MM.1S (cell line): ENCODE results near the gene TCERG1L.
"Not testable (repeated sequence)": the region's sequence is repeated elsewhere in the genome, so short reads cannot be mapped to it uniquely, and the experiment has no call there.

Experiments
- DNase-seq: peaks from one replicate; pipeline ENCODE4 v3.0.0-alpha.2; 2015
- H2AFZ ChIP-seq: fragments of 300-600 bp; sonication (generic); 2 replicates; pipeline ENCODE4 v1.6.0; 2016; ENCODE audit warnings: antibody characterized with exemption, low read length
- H3F3A ChIP-seq: fragments of 300-600 bp; sonication (generic); 2 replicates; pipeline ENCODE4 v1.6.1; 2016; ENCODE audit warnings: mild to moderate bottlenecking, antibody characterized with exemption, low read length, moderate library complexity, mixed read lengths; ENCODE audit not compliant: insufficient read depth
- H3K27ac ChIP-seq: fragments of 300-600 bp; sonication (generic); 2 replicates; pipeline ENCODE4 v1.5.1; 2016; ENCODE audit warnings: mild to moderate bottlenecking, low read length
- H3K27me3 ChIP-seq: fragments of 300-600 bp; sonication (generic); replicated peaks from 2 replicates; pipeline ENCODE4 v1.6.0; 2016; ENCODE audit warnings: low read length; ENCODE audit not compliant: insufficient read depth
- H3K36me3 ChIP-seq: fragments of 300-600 bp; sonication (generic); replicated peaks from 2 replicates; pipeline ENCODE4 v1.6.1; 2016; ENCODE audit warnings: mild to moderate bottlenecking, low read length, mixed read lengths; ENCODE audit not compliant: insufficient read depth
- H3K4me1 ChIP-seq: fragments of 300-600 bp; sonication (generic); 2 replicates; pipeline ENCODE4 v1.6.1; 2016; ENCODE audit warnings: low read length, mixed read lengths
- H3K4me2 ChIP-seq: fragments of 300-600 bp; sonication (generic); 2 replicates; pipeline ENCODE4 v1.6.0; 2016; ENCODE audit warnings: low read depth, low read length
- H3K4me3 ChIP-seq: fragments of 300-600 bp; sonication (generic); 2 replicates; pipeline ENCODE4 v1.5.1; 2016; ENCODE audit warnings: low read length, mixed read lengths
- H3K79me2 ChIP-seq: fragments of 300-600 bp; sonication (generic); 2 replicates; pipeline ENCODE4 v1.6.1; 2016; ENCODE audit warnings: mixed run types, low read length, mixed read lengths
- H3K9ac ChIP-seq: fragments of 300-600 bp; sonication (generic); 2 replicates; pipeline ENCODE4 v1.6.1; 2016; ENCODE audit warnings: low read length, mixed read lengths
- H3K9me2 ChIP-seq: fragments of 300-600 bp; sonication (generic); replicated peaks from 2 replicates; pipeline ENCODE4 v1.6.1; 2016; ENCODE audit warnings: mild to moderate bottlenecking, low read length, mixed read lengths; ENCODE audit not compliant: insufficient read depth
- H3K9me3 ChIP-seq: fragments of 300-600 bp; sonication (generic); replicated peaks from 2 replicates; pipeline ENCODE4 v1.6.1; 2016; ENCODE audit warnings: mild to moderate bottlenecking, low read length, mixed read lengths; ENCODE audit not compliant: insufficient read depth
- H4K20me1 ChIP-seq: fragments of 300-600 bp; sonication (generic); 2 replicates; pipeline ENCODE4 v1.6.1; 2016; ENCODE audit warnings: mild to moderate bottlenecking, low read length, moderate library complexity, mixed read lengths; ENCODE audit not compliant: insufficient read depth
- EZH2 ChIP-seq: fragments of 300-600 bp; sonication (generic); optimal IDR thresholded peaks from 2 replicates; pipeline ENCODE3; 2017; ENCODE audit warnings: low read depth, mild to moderate bottlenecking, antibody characterized with exemption, low read length, mixed read lengths
- EZH2phosphoT487 ChIP-seq: fragments of 300-600 bp; sonication (generic); IDR thresholded peaks from 2 replicates; pipeline ENCODE4 v1.6.1; 2018; ENCODE audit warnings: antibody characterized with exemption, low read length
- TF ChIP-seq, protein P1 (sequence below): fragments of 300-600 bp; sonication (generic); IDR thresholded peaks from 2 replicates; pipeline ENCODE4 v1.5.1; 2016; ENCODE audit warnings: antibody characterized with exemption, low read length, mixed read lengths

Gene TCERG1L

DNA sequence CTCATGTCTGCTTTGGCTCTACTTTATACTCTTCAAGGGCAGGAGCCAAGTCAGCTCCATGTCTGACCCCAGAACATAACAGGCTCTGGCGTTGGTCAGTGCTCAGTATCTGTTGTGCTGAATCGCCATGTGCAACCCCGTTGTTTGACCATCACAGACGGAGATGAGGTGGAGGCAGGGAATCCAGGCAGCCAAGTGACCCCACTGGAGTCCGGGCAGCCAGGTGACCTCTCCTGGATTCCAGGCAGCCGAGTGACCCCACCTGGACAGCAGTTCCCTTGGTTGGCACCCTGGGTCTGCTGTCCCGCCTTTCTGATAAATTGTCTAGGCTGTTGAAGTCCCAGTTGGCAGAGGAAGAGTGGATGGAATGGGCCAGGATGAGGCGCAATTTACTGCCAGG, 232.2 kb downstream of the TCERG1L start:
- no peaks in the 10 kb centered on the region for H3K27me3 ChIP-seq
- no peaks in the 10 kb centered on the region for H3K79me2 ChIP-seq
- no peak overlapping the region for H3K9ac ChIP-seq
- no peaks in the 10 kb centered on the region for H3K4me1 ChIP-seq
- H3K4me2 ChIP-seq: no peak overlapping the region
- no peak overlapping the region for H2AFZ ChIP-seq
- H4K20me1 ChIP-seq: no peaks in the 10 kb centered on the region
- DNase-seq: no peak
- H3K36me3 ChIP-seq: no peaks in the 10 kb centered on the region
- H3K27ac ChIP-seq: no peak overlapping the region
- no peaks in the 10 kb centered on the region for H3K9me3 ChIP-seq
- no peaks in the 10 kb centered on the region for H3F3A ChIP-seq
- no peaks in the 10 kb centered on the region for H3K9me2 ChIP-seq
- no peak overlapping the region for H3K4me3 ChIP-seq
- TF ChIP-seq, protein P1, sequence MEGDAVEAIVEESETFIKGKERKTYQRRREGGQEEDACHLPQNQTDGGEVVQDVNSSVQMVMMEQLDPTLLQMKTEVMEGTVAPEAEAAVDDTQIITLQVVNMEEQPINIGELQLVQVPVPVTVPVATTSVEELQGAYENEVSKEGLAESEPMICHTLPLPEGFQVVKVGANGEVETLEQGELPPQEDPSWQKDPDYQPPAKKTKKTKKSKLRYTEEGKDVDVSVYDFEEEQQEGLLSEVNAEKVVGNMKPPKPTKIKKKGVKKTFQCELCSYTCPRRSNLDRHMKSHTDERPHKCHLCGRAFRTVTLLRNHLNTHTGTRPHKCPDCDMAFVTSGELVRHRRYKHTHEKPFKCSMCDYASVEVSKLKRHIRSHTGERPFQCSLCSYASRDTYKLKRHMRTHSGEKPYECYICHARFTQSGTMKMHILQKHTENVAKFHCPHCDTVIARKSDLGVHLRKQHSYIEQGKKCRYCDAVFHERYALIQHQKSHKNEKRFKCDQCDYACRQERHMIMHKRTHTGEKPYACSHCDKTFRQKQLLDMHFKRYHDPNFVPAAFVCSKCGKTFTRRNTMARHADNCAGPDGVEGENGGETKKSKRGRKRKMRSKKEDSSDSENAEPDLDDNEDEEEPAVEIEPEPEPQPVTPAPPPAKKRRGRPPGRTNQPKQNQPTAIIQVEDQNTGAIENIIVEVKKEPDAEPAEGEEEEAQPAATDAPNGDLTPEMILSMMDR: no peak
- TF ChIP-seq EZH2 (no peak), EZH2phosphoT487 (no peak)

DNA sequence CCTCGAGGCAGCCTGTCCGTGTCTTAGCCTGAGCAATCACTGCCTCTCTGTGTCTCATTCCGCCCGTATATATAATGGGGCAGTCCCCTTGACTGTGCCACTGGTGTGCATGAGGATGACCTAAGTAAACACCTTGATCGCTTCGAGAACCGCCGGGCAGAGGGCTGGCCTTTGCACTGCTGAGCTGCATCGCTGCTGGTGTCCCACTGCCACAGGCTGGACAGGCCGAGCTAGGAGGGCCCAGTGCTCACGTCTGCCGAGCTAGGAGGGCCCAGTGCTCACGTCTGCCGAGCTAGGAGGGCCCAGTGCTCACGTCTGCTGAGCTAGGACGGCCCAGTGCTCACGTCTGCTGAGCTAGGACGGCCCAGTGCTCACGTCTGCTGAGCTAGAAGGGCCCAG, 232.6 kb downstream of the TCERG1L start:
- H3K9ac ChIP-seq, H3K27me3 ChIP-seq, H3K27ac ChIP-seq, H3K9me2 ChIP-seq, H3K4me2 ChIP-seq, H3K4me1 ChIP-seq, DNase-seq, H3F3A ChIP-seq, H3K36me3 ChIP-seq, H3K9me3 ChIP-seq, H4K20me1 ChIP-seq, H2AFZ ChIP-seq, H3K4me3 ChIP-seq, H3K79me2 ChIP-seq: not testable (repeated sequence)

DNA sequence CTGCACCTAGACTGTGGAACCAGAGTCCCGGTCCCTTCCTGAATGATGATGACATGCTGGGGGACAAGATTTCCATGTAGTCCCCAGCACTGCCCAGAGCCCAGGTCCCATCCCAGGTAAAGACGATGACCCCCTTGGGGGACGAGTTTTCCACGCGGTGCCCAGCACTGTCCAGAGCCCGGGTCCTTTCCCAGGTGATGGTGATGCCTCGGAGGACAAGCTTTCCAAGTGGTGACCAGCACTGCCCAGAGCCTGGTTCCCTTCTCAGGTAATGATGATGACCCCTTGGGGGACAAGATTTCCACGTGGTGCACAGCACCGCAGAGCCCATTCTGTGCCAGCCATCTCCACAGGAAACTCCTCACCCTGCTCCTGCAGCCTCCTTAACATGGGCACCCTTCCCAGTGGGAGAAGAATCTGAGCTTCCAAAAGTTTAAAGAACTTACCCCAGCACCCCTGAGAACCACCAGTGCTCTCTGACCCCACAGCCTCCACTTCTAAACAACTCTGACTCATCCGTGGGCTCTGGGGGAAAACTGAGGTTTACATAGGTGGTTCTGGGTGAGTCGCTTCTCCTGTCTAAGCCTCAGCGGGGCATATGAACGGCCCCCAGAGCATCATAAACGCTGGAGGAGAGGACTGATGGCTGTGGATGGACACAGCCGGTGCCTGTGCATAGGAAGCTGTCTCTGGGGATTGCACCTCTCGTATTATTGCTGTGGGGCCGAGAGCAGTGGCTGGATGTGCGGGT, 233.2 kb downstream of the TCERG1L start:
- H3K36me3 ChIP-seq: no peaks in the 10 kb centered on the region
- H3K9me2 ChIP-seq: no peaks in the 10 kb centered on the region
- no peak for DNase-seq
- no peaks in the 10 kb centered on the region for H3F3A ChIP-seq
- no peaks in the 10 kb centered on the region for H3K27me3 ChIP-seq
- no peaks in the 10 kb centered on the region for H4K20me1 ChIP-seq
- no peak overlapping the region for H3K4me3 ChIP-seq
- H2AFZ ChIP-seq: no peak overlapping the region
- no peak overlapping the region for H3K9ac ChIP-seq
- no peaks in the 10 kb centered on the region for H3K79me2 ChIP-seq
- H3K9me3 ChIP-seq: no peaks in the 10 kb centered on the region
- no peak overlapping the region for H3K27ac ChIP-seq
- no peak for TF ChIP-seq EZH2
- TF ChIP-seq, protein P1: no peak
- TF ChIP-seq EZH2phosphoT487: no peak
- H3K4me2 ChIP-seq: no peak overlapping the region
- H3K4me1 ChIP-seq: no peaks in the 10 kb centered on the region

DNA sequence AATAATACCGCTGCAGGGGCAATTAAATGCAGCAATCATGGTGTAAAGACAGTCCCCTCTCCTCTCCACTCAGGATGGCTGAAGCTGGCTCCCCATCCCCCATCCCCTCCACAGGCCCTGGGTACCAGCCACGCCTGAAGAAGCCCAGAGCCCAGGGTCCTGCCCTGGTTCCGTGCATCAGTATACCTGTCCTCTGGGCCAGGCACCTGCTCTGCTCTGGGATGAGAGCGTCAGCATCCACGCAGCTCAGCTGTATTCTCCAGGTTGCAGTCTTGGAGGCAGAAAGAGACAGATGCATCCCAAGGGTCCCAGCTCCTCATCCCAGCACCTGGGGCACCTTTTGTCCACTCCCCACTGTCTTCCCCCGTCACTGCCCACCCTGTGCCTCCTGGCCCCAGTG, 233.8 kb downstream of the TCERG1L start:
- Histone ChIP-seq H3K4me2 (no peak overlapping the region), H3K27me3 (no peaks in the 10 kb centered on the region), H3K27ac (no peak overlapping the region), H3K79me2 (no peaks in the 10 kb centered on the region), H3F3A (no peaks in the 10 kb centered on the region), H3K36me3 (no peaks in the 10 kb centered on the region), H3K9me3 (no peaks in the 10 kb centered on the region), H3K9me2 (no peaks in the 10 kb centered on the region), H3K4me3 (no peak overlapping the region), H3K4me1 (no peaks in the 10 kb centered on the region), H2AFZ (no peak overlapping the region), H4K20me1 (no peaks in the 10 kb centered on the region), H3K9ac (no peak overlapping the region)
- no peak for TF ChIP-seq EZH2
- no peak for TF ChIP-seq EZH2phosphoT487
- TF ChIP-seq, protein P1: no peak
- DNase-seq: no peak
